ENCODE data around the gene CCN6. TPM values are rescaled to one million over a fixed set of nuclear protein-coding genes. Genes with fewer than 3 reads are reported as not detected.

Gene CCN6
- total and polyA plus RNA-seq, 8 donors, result not detected

- Histone ChIP-seq H3K4me3 (no peak overlapping the region), H3K27me3 (no peaks in the 10 kb centered on the region), H3K9me3 (no peaks in the 10 kb centered on the region), H3K27ac (no peak overlapping the region), H3K4me1 (no peaks in the 10 kb centered on the region), H3K36me3 (peaks cover 0 to 6% (median 0%) of the 10 kb centered on the region in 3 donors)
- TF ChIP-seq CTCF (IDR thresholded peaks at IDR 0.05), result no peak
- DNase-seq (no peak), FAIRE-seq (no peak), ATAC-seq (no peak)
- intact Hi-C loops (cut with DNase I), result no loop called here
- 42 to 47% methylated on average over 6 of the region's 6 CpGs for WGBS, 2 donors
These were observed 11.6 kb downstream of the CCN6 start for GRCh38 chr6:112065426-112065986.

GRCh38 chr6:112066606-112067005, 12.7 kb downstream of the CCN6 start:
- ATAC-seq, result no peak
- H3K27ac ChIP-seq, result no peak overlapping the region

GRCh38 chr6:112081569-112081968, 27.7 kb downstream of the CCN6 start:
- no peak for ATAC-seq
- H3K4me1 ChIP-seq, result peaks cover 5 to 10% (median 9%) of the 10 kb centered on the region in 3 donors
- H3K9me3 ChIP-seq, result no peaks in the 10 kb centered on the region
- H3K4me3 ChIP-seq, result no peak overlapping the region
- FAIRE-seq, result no peak
- H3K27me3 ChIP-seq, result no peaks in the 10 kb centered on the region
- intact Hi-C loops (cut with DNase I), result no loop called here
- H3K27ac ChIP-seq, result no peak overlapping the region
- WGBS, 2 donors, result 84 to 90% methylated on average over 4 of the region's 4 CpGs
- no peak for DNase-seq
- H3K36me3 ChIP-seq, result peaks cover 0 to 20% (median 0%) of the 10 kb centered on the region in 3 donors
- TF ChIP-seq CTCF (IDR thresholded peaks at IDR 0.05), result no peak

More at GRCh38 chr6:112066606-112067005, 12.7 kb downstream of the CCN6 start:
- Histone ChIP-seq H3K36me3 (peaks cover 0 to 13% (median 0%) of the 10 kb centered on the region in 3 donors), H3K4me3 (no peak overlapping the region), H3K4me1 (no peaks in the 10 kb centered on the region), H3K9me3 (no peaks in the 10 kb centered on the region), H3K27me3 (no peaks in the 10 kb centered on the region)
- DNase-seq (no peak), FAIRE-seq (no peak)
- intact Hi-C loops (cut with DNase I), result no loop called here
- WGBS, 2 donors, result 41 to 57% methylated on average over 3 of the region's 3 CpGs
- TF ChIP-seq CTCF (IDR thresholded peaks at IDR 0.05), result no peak

- Histone ChIP-seq H3K27me3 (no peaks in the 10 kb centered on the region), H3K4me3 (no peak overlapping the region), H3K27ac (no peak overlapping the region), H3K9me3 (no peaks in the 10 kb centered on the region), H3K4me1 (peaks cover 5 to 10% (median 10%) of the 10 kb centered on the region in 3 donors), H3K36me3 (peaks cover 0 to 2% (median 0%) of the 10 kb centered on the region in 3 donors)
- FAIRE-seq (no peak), DNase-seq (no peak), ATAC-seq (no peak)
- TF ChIP-seq CTCF (IDR thresholded peaks at IDR 0.05), result no peak
- 68 to 74% methylated on average over 8 of the region's 8 CpGs for WGBS, 2 donors
- intact Hi-C loops (cut with DNase I), result no loop called here
These were observed 31.6 kb downstream of the CCN6 start for GRCh38 chr6:112085286-112086065.

GRCh38 chr6:112086744-112087135, 32.8 kb downstream of the CCN6 start:
- Histone ChIP-seq H3K27ac (peak overlapping the region; percentile 58 to 85 (median 78)), H3K4me1 (peaks cover 5 to 10% (median 10%) of the 10 kb centered on the region in 3 donors), H3K9me3 (no peaks in the 10 kb centered on the region), H3K36me3 (no peaks in the 10 kb centered on the region), H3K4me3 (peak overlapping the region; percentile 69 to 89 (median 76)), H3K27me3 (no peaks in the 10 kb centered on the region)
- ATAC-seq, result peak; percentile 27 to 69 (median 38)
- FAIRE-seq, result peak; percentile 9
- TF ChIP-seq CTCF (IDR thresholded peaks at IDR 0.05), result no peak
- intact Hi-C loops (cut with DNase I), result no loop called here
- WGBS, 2 donors, result 0 to 1% methylated on average over 8 of the region's 8 CpGs
- DNase-seq, result no peak
